ENCODE results near the gene ZHX3.
A peak's percentile ranks its signal among the peaks of the same experiment; 100 is the strongest.

Gene ZHX3

GRCh38 chr20:41261790-41262717 is 55.5 kb downstream of the ZHX3 start:
- Histone ChIP-seq H3K4me3 (ENCODE audit: low read length) (no peak overlapping the region), H3K36me3 (ENCODE audit: insufficient read depth, low read depth, low read length) (no peaks in the 10 kb centered on the region), H3K4me1 (ENCODE audit: insufficient read depth, low read length) (no peaks in the 10 kb centered on the region), H3K27ac (ENCODE audit: low read length) (no peak overlapping the region), H3K9me3 (ENCODE audit: insufficient read depth, low read depth, low read length) (no peaks in the 10 kb centered on the region), H3K27me3 (ENCODE audit: insufficient read depth, low read length) (no peaks in the 10 kb centered on the region), H3K9ac (ENCODE audit: low read depth, low read length) (no peak overlapping the region)

GRCh38 chr20:41261260-41261659 is 56.3 kb downstream of the ZHX3 start:
- Histone ChIP-seq H3K27me3 (ENCODE audit: insufficient read depth, low read length) (no peaks in the 10 kb centered on the region), H3K4me3 (ENCODE audit: low read length) (no peak overlapping the region), H3K36me3 (ENCODE audit: insufficient read depth, low read depth, low read length) (no peaks in the 10 kb centered on the region), H3K27ac (ENCODE audit: low read length) (no peak overlapping the region), H3K4me1 (ENCODE audit: insufficient read depth, low read length) (no peaks in the 10 kb centered on the region), H3K9ac (ENCODE audit: low read depth, low read length) (no peak overlapping the region), H3K9me3 (ENCODE audit: insufficient read depth, low read depth, low read length) (no peaks in the 10 kb centered on the region)

- H3K27me3 ChIP-seq (ENCODE audit: insufficient read depth, low read length), result no peaks in the 10 kb centered on the region
- no peak overlapping the region for H3K4me3 ChIP-seq (ENCODE audit: low read length)
- H3K9ac ChIP-seq (ENCODE audit: low read depth, low read length), result no peak overlapping the region
- H3K36me3 ChIP-seq (ENCODE audit: insufficient read depth, low read depth, low read length), result no peaks in the 10 kb centered on the region
- H3K27ac ChIP-seq (ENCODE audit: low read length), result no peak overlapping the region
- no peaks in the 10 kb centered on the region for H3K4me1 ChIP-seq (ENCODE audit: insufficient read depth, low read length)
- no peaks in the 10 kb centered on the region for H3K9me3 ChIP-seq (ENCODE audit: insufficient read depth, low read depth, low read length)
Measured at GRCh38 chr20:41260734-41261220, 56.8 kb downstream of the ZHX3 start.

GRCh38 chr20:41259309-41259708 is 58.2 kb downstream of the ZHX3 start:
- H3K9ac ChIP-seq (ENCODE audit: low read depth, low read length), result no peak overlapping the region
- no peaks in the 10 kb centered on the region for H3K36me3 ChIP-seq (ENCODE audit: insufficient read depth, low read depth, low read length)

GRCh38 chr20:41258474-41258873 is 59.1 kb downstream of the ZHX3 start:
- Histone ChIP-seq H3K27me3 (ENCODE audit: insufficient read depth, low read length) (no peaks in the 10 kb centered on the region), H3K4me3 (ENCODE audit: low read length) (no peak overlapping the region), H3K36me3 (ENCODE audit: insufficient read depth, low read depth, low read length) (no peaks in the 10 kb centered on the region), H3K4me1 (ENCODE audit: insufficient read depth, low read length) (no peaks in the 10 kb centered on the region), H3K27ac (ENCODE audit: low read length) (no peak overlapping the region), H3K9me3 (ENCODE audit: insufficient read depth, low read depth, low read length) (no peaks in the 10 kb centered on the region), H3K9ac (ENCODE audit: low read depth, low read length) (no peak overlapping the region)

More at GRCh38 chr20:41259309-41259708, 58.2 kb downstream of the ZHX3 start:
- Histone ChIP-seq H3K9me3 (ENCODE audit: insufficient read depth, low read depth, low read length) (no peaks in the 10 kb centered on the region), H3K4me1 (ENCODE audit: insufficient read depth, low read length) (no peaks in the 10 kb centered on the region), H3K4me3 (ENCODE audit: low read length) (no peak overlapping the region), H3K27me3 (ENCODE audit: insufficient read depth, low read length) (no peaks in the 10 kb centered on the region), H3K27ac (ENCODE audit: low read length) (no peak overlapping the region)

- Histone ChIP-seq H3K27ac (ENCODE audit: low read length) (no peak overlapping the region), H3K9ac (ENCODE audit: low read depth, low read length) (no peak overlapping the region), H3K4me1 (ENCODE audit: insufficient read depth, low read length) (no peaks in the 10 kb centered on the region), H3K27me3 (ENCODE audit: insufficient read depth, low read length) (no peaks in the 10 kb centered on the region), H3K9me3 (ENCODE audit: insufficient read depth, low read depth, low read length) (no peaks in the 10 kb centered on the region), H3K36me3 (ENCODE audit: insufficient read depth, low read depth, low read length) (no peaks in the 10 kb centered on the region), H3K4me3 (ENCODE audit: low read length) (no peak overlapping the region)
Measured at GRCh38 chr20:41256516-41256915, 61.0 kb downstream of the ZHX3 start.

- H3K27me3 ChIP-seq (ENCODE audit: insufficient read depth, low read length), result no peaks in the 10 kb centered on the region
- no peaks in the 10 kb centered on the region for H3K4me1 ChIP-seq (ENCODE audit: insufficient read depth, low read length)
- no peak overlapping the region for H3K27ac ChIP-seq (ENCODE audit: low read length)
- no peak overlapping the region for H3K4me3 ChIP-seq (ENCODE audit: low read length)
- H3K9me3 ChIP-seq (ENCODE audit: insufficient read depth, low read depth, low read length), result no peaks in the 10 kb centered on the region
- H3K36me3 ChIP-seq (ENCODE audit: insufficient read depth, low read depth, low read length), result no peaks in the 10 kb centered on the region
- H3K9ac ChIP-seq (ENCODE audit: low read depth, low read length), result no peak overlapping the region
Measured at GRCh38 chr20:41255655-41256054, 61.9 kb downstream of the ZHX3 start.

GRCh38 chr20:41249411-41250281 is 67.9 kb downstream of the ZHX3 start:
- H3K36me3 ChIP-seq (ENCODE audit: insufficient read depth, low read depth, low read length), result no peaks in the 10 kb centered on the region
- peak overlapping the region; percentile 39; the same call in 1 of the 2 replicates for H3K4me3 ChIP-seq (ENCODE audit: low read length)
- H3K4me1 ChIP-seq (ENCODE audit: insufficient read depth, low read length), result peaks cover 8% of the 10 kb centered on the region
- H3K27me3 ChIP-seq (ENCODE audit: insufficient read depth, low read length), result peaks cover 23% of the 10 kb centered on the region
- H3K9ac ChIP-seq (ENCODE audit: low read depth, low read length), result no peak overlapping the region
- H3K27ac ChIP-seq (ENCODE audit: low read length), result no peak overlapping the region
- no peaks in the 10 kb centered on the region for H3K9me3 ChIP-seq (ENCODE audit: insufficient read depth, low read depth, low read length)

GRCh38 chr20:41248368-41249024 is 69.0 kb downstream of the ZHX3 start:
- H3K27ac ChIP-seq (ENCODE audit: low read length), result no peak overlapping the region

GRCh38 chr20:41247523-41248367 is 69.8 kb downstream of the ZHX3 start:
- H3K27ac ChIP-seq (ENCODE audit: low read length), result no peak overlapping the region
- no peak overlapping the region for H3K9ac ChIP-seq (ENCODE audit: low read depth, low read length)
- no peaks in the 10 kb centered on the region for H3K9me3 ChIP-seq (ENCODE audit: insufficient read depth, low read depth, low read length)
- peaks cover 8% of the 10 kb centered on the region for H3K4me1 ChIP-seq (ENCODE audit: insufficient read depth, low read length)
- H3K4me3 ChIP-seq (ENCODE audit: low read length), result no peak overlapping the region
- H3K36me3 ChIP-seq (ENCODE audit: insufficient read depth, low read depth, low read length), result no peaks in the 10 kb centered on the region
- peaks cover 34% of the 10 kb centered on the region for H3K27me3 ChIP-seq (ENCODE audit: insufficient read depth, low read length)

More at GRCh38 chr20:41248368-41249024, 69.0 kb downstream of the ZHX3 start:
- Histone ChIP-seq H3K36me3 (ENCODE audit: insufficient read depth, low read depth, low read length) (no peaks in the 10 kb centered on the region), H3K4me3 (ENCODE audit: low read length) (no peak overlapping the region), H3K9me3 (ENCODE audit: insufficient read depth, low read depth, low read length) (no peaks in the 10 kb centered on the region), H3K9ac (ENCODE audit: low read depth, low read length) (no peak overlapping the region), H3K4me1 (ENCODE audit: insufficient read depth, low read length) (peaks cover 8% of the 10 kb centered on the region), H3K27me3 (ENCODE audit: insufficient read depth, low read length) (peaks cover 34% of the 10 kb centered on the region)

Measured in iPS-20b (cell line).